Left lung (tissue), 10 donors: ENCODE data around the gene BAG3. TPM values are rescaled to one million over a fixed set of nuclear protein-coding genes. Genes with fewer than 3 reads are reported as not detected.

Source experiments
- ATAC-seq: fragments of 200-7000 bp; cut with Tn5 transposase; one replicate; pipeline ENCODE4 v1.9.1; 2020; ENCODE audit warnings: moderate library complexity
- DNase-seq, 4 donors: peaks; one replicate each; pipeline ENCODE4 v3.0.0-alpha.2; 2013 to 2020
- H3K27ac ChIP-seq, 2 donors: fragments of 200-600 bp; sonication (generic) in 1 of 2; one replicate each; pipeline versions ENCODE4 v1.5.0 to v1.8.0; 2020 to 2021
- H3K27me3 ChIP-seq, 2 donors: fragments of 200-600 bp; sonication (generic) in 1 of 2; one replicate each; pipeline versions ENCODE4 v1.5.0 to v1.8.0; 2020 to 2021
- H3K36me3 ChIP-seq, 2 donors: fragments of 200-600 bp; sonication (generic) in 1 of 2; one replicate each; pipeline versions ENCODE4 v1.5.0 to v1.8.0; 2020 to 2021
- H3K4me1 ChIP-seq, 2 donors: fragments of 200-600 bp; one replicate each; pipeline ENCODE4 v1.8.0; 2021
- H3K4me3 ChIP-seq, 2 donors: fragments of 200-600 bp; sonication (generic) in 1 of 2; one replicate each; pipeline versions ENCODE4 v1.5.0 to v1.8.0; 2020 to 2021; ENCODE audit warnings: mild to moderate bottlenecking in 1 of 2
- H3K9me3 ChIP-seq, 2 donors: fragments of 200-600 bp; sonication (generic) in 1 of 2; one replicate each; pipeline versions ENCODE4 v1.5.0 to v1.8.0; 2020 to 2021
- intact Hi-C, 2 donors: fragments of 100-400 bp; cut with DNase I; formaldehyde crosslinking; loops; one replicate each; pipeline versions ENCODE4 v1.11.2 to v1.14.2; 2022
- polyA plus RNA-seq, 6 donors: library from polyadenylated mRNA; unstranded; fragments of 120-200 nt; gene quantifications; one replicate each; pipeline ENCODE4 v1.2.1, GENCODE V29; 2013; ENCODE audit not compliant: insufficient read length in 6 of 6
- total RNA-seq, 2 donors: library from RNA; stranded (reverse); fragmentation: NEBNext Ultra II Directional; extraction: Animal tissue kit (Norgen Biotek cat#: 25700); gene quantifications; one replicate each; pipeline ENCODE4 v1.2.1, GENCODE V29; 2021
- TF ChIP-seq, protein P1 (sequence below), 2 donors: fragments of 200-600 bp; sonication (generic) in 1 of 2; IDR thresholded peaks; one replicate each; pipeline versions ENCODE4 v1.5.0 to v1.8.0; 2021; ENCODE audit warnings: antibody characterized with exemption in 2 of 2
- donor health status: DM: no; HTN: yes; CAD: no.
- donor health status: DM: no; HTN: no; CAD: no.

The BAG3 gene
- total and polyA plus RNA-seq, 8 donors: 15.5 to 49.9 (median 19.6) TPM

DNA sequence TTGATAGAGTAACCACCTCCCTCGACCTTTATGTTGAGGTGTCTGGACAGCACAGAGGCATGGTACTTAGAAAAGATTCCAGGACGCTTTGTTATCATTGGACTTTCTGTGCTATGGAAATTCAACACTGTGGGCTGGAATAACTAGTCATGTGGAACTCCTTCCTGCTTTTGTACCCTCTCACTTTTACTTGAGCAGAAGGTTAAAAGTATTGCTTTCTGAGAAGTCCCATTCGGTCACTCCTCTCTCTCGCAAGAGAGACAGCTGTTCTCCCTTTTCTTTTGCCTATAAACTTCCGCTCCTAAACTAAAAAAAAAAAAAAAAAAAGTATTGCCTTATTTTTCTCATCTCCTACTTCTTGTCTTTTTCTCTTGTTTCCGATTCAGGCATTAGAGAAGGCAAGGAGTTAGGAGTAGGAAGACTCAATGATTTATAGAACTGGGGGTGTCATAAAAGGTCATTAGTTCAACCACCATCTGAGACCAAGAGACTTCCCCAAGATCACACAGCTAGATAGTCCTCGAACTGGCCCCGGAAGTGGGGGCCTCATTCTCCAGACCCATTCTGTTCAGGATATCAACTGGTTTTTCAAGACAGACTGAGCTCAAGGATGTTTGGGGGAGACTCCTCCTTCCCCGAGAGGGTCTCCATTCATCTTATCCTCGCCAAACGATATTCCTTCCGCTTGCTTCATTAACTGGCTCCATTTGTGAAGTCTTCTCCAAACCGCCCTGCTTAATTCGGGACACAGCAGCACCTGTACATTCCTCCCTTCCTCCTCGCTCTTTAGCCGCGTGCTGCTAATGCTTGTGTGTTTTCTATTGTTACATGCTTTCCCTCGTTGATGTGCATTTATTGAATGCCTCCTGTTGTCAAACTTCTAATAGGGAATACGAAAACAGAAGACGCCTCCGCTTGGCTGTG, 73.7 kb downstream of the BAG3 start:
- Histone ChIP-seq H3K36me3 (no peaks in the 10 kb centered on the region), H3K4me1 (peaks cover 6 to 31% of the 10 kb centered on the region in 2 donors), H3K27ac (peak overlapping the region; percentile 91 to 96), H3K9me3 (no peaks in the 10 kb centered on the region), H3K27me3 (no peaks in the 10 kb centered on the region), H3K4me3 (peak overlapping the region; percentile 69 to 71)
- intact Hi-C loops: no loop called here
- DNase-seq: peak in 1 of 4 donors; percentile 37
- peak; percentile 13 for ATAC-seq
- TF ChIP-seq, protein P1, sequence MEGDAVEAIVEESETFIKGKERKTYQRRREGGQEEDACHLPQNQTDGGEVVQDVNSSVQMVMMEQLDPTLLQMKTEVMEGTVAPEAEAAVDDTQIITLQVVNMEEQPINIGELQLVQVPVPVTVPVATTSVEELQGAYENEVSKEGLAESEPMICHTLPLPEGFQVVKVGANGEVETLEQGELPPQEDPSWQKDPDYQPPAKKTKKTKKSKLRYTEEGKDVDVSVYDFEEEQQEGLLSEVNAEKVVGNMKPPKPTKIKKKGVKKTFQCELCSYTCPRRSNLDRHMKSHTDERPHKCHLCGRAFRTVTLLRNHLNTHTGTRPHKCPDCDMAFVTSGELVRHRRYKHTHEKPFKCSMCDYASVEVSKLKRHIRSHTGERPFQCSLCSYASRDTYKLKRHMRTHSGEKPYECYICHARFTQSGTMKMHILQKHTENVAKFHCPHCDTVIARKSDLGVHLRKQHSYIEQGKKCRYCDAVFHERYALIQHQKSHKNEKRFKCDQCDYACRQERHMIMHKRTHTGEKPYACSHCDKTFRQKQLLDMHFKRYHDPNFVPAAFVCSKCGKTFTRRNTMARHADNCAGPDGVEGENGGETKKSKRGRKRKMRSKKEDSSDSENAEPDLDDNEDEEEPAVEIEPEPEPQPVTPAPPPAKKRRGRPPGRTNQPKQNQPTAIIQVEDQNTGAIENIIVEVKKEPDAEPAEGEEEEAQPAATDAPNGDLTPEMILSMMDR (IDR thresholded peaks at IDR 0.05): no peak

DNA sequence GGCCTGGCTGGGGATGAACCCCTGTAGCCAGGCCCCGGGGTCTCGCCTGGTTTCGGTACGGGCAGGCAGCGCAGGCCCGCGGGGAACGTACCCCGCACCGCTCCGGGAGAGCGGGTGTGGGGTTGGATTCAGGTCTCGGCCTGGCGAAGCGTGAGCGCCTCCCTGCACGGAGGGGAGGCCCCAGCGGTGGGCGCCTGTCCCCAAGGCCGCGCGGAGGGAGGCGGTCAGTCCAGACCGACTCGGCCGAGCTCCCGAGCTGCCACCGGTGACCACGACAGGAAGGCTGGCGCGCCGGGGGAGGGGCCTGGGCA, 74.3 kb downstream of the BAG3 start:
- no peaks in the 10 kb centered on the region for H3K27me3 ChIP-seq
- DNase-seq (no peak), ATAC-seq (no peak)
- TF ChIP-seq, protein P1 (IDR thresholded peaks at IDR 0.05): no peak
- peak overlapping the region; percentile 69 to 71 for H3K4me3 ChIP-seq
- H3K9me3 ChIP-seq: no peaks in the 10 kb centered on the region
- H3K36me3 ChIP-seq: no peaks in the 10 kb centered on the region
- H3K4me1 ChIP-seq: peaks cover 6 to 31% of the 10 kb centered on the region in 2 donors
- intact Hi-C loops: no loop called here
- peak overlapping the region; percentile 91 to 96 for H3K27ac ChIP-seq

DNA sequence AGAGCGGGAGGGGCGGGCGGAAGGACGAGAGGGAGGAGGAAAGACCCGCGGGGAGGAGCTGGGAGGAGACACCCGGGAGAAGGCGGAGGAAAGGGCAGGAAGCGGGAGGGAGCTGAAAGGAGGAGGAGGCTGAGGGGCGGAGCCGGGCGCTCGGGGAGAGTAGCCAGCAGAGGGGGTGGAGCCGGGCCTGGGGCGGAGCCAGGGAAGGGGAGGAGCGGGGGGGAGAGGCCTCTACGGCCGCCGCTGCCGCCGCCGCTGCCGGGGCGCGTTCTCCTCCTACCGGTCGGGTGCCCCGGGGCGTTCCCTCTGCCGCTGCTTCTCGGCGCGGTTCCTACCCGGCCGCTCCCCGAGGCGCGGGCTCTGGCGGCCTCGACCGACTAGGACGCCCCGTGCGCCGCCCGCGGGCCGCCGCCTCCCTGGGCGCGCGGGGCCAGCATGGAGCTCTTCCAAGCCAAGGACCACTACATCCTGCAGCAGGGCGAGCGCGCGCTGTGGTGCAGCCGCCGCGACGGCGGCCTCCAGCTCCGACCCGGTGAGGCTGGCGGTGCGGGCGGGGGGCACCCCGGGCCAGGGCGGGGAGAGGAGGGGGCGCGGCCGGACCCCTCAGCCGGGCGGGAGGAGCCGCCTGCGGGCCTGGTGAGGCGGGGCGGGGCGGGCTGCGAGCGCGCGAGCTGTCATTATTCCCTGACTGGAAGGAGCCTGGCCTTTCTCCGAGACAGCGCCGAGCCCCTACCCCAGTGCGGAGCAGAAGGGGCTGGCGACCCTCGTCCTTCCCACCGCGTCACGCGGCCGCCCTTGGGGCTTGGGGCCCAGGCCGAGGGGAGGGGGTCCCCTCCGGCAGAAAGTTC, 74.9 kb downstream of the BAG3 start, which contains the start of gene INPP5F:
TSS of gene INPP5F (plus strand) at position 223 of the 848 bp plus-strand sequence. CDS start at position 436, 213 bp downstream.
- intact Hi-C loops: no loop called here
- no peaks in the 10 kb centered on the region for H3K9me3 ChIP-seq
- H3K27me3 ChIP-seq: no peaks in the 10 kb centered on the region
- peak; percentile 98 for ATAC-seq
- H3K4me1 ChIP-seq: peaks cover 6 to 31% of the 10 kb centered on the region in 2 donors
- H3K4me3 ChIP-seq: peak within 1 kb of the TSS; percentile 69 to 71
- no peaks in the 10 kb centered on the region for H3K36me3 ChIP-seq
- peak; percentile 98 to 100 (median 100) for DNase-seq
- TF ChIP-seq, protein P1 (IDR thresholded peaks at IDR 0.05): peak in 1 of 2 donors; percentile 37
- peak within 1 kb of the TSS; percentile 91 to 96 for H3K27ac ChIP-seq

DNA sequence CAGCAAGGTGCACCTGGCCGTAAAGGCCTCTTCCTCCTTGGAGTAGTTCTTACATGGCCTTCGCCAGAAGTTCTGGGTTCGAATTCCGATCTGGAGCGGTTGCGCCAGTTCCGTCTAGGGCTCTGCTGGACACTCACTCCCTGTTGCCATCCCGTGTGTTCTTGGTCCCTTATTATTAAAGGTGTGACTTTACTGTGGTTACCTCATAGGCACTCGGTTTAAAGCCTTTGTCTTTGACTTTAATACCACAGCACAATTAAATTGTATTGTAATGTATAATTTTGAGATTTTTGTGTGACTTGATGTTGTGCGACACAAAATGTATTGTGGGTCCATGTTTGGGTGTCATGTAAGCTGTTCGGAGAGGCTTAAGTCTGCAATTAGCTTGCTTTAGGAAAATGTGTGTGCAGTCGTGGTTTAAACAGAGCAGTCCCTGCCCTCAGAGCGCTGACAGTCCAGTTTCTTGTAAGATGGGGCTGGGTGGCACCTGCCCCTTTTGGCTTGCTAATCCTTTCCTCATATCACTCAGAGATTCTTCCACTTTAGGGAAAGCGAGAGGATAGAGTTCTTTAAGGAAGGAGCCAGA, 75.6 kb downstream of the BAG3 start:
- ATAC-seq: no peak
- DNase-seq: no peak
- Histone ChIP-seq H3K27me3 (no peaks in the 10 kb centered on the region), H3K27ac (peak overlapping the region; percentile 81 to 91), H3K9me3 (no peaks in the 10 kb centered on the region), H3K4me1 (peaks cover 6 to 31% of the 10 kb centered on the region in 2 donors), H3K4me3 (peak overlapping the region; percentile 69 to 71), H3K36me3 (no peaks in the 10 kb centered on the region)
- intact Hi-C loops: no loop called here
- TF ChIP-seq, protein P1 (IDR thresholded peaks at IDR 0.05): no peak

Other genes starting within 250 kb of the BAG3 start
- 10 to 100 TPM; 23.3 to 26.7 TPM for gene RGS10, start 108.7 kb upstream of the BAG3 start, total RNA-seq
- 10 to 100 TPM in 4 of 6 donors, 1 to 10 TPM in 2; 9.8 to 14.6 (median 12.3) TPM for gene RGS10, start 108.7 kb upstream of the BAG3 start, polyA plus RNA-seq
- 100 to 1,000 TPM; 101 to 108 TPM for gene TIAL1, start 54.4 kb upstream of the BAG3 start, total RNA-seq
- gene TIAL1, start 54.4 kb upstream of the BAG3 start, polyA plus RNA-seq: 100 to 1,000 TPM; 159 to 214 (median 206) TPM
- gene INPP5F, start 74.7 kb downstream of the BAG3 start, total RNA-seq: 10 to 100 TPM; 10.9 to 18.6 TPM
- 10 to 100 TPM; 36.6 to 46.5 (median 42.6) TPM for gene INPP5F, start 74.7 kb downstream of the BAG3 start, polyA plus RNA-seq
- 10 to 100 TPM; 40.6 to 65.8 TPM for gene MCMBP, start 221.5 kb downstream of the BAG3 start, total RNA-seq
- gene MCMBP, start 221.5 kb downstream of the BAG3 start, polyA plus RNA-seq: 10 to 100 TPM; 57.8 to 66.5 (median 61.4) TPM
- 10 to 100 TPM; 61.4 to 63.4 TPM for gene SEC23IP, start 241.3 kb downstream of the BAG3 start, total RNA-seq
- 10 to 100 TPM; 66.8 to 77.5 (median 72.3) TPM for gene SEC23IP, start 241.3 kb downstream of the BAG3 start, polyA plus RNA-seq